Measurements from ENCODE around the gene GPR61. TPM values are rescaled to one million over a fixed set of nuclear protein-coding genes. Genes with fewer than 3 reads are reported as not detected.

GPR61 gene
- total RNA-seq, 2 experiments from 2014 or later, result 0.53 TPM; not detected in 1

GRCh38 chr1:109592916-109593315 is 53.2 kb downstream of the GPR61 start:
- H3K36me3 Mint-ChIP-seq (ENCODE audit: low read depth), result peaks cover 64% of the 10 kb centered on the region
- CTCF ChIA-PET, result interaction anchor here (1.2 kb wide), 1 partner anchor 9 kb away, joined by 3 read pairs; no protein-coding TSS in a partner anchor
- H3K27me3 Mint-ChIP-seq, result no peaks in the 10 kb centered on the region
- H3K9me3 Mint-ChIP-seq, result no peaks in the 10 kb centered on the region
- peaks cover 2% of the 10 kb centered on the region for H3K4me1 Mint-ChIP-seq
- no peak overlapping the region for H3K27ac Mint-ChIP-seq
- H3K4me3 Mint-ChIP-seq, result no peak overlapping the region
- DNase-seq, result no peak
- POLR2A ChIA-PET, result interaction anchor here (1.5 kb wide), 1 partner anchor 44 kb away, joined by 7 read pairs; the partner anchor contains the start of gene GNAI3

GRCh38 chr1:109595531-109595930 is 55.9 kb downstream of the GPR61 start:
- no peaks in the 10 kb centered on the region for H3K9me3 Mint-ChIP-seq
- no peak overlapping the region for H3K4me3 Mint-ChIP-seq
- no peak for DNase-seq
- peaks cover 2% of the 10 kb centered on the region for H3K4me1 Mint-ChIP-seq
- CTCF ChIA-PET, result interaction anchor here (1.5 kb wide), 1 partner anchor 49 kb away, joined by 4 read pairs; no protein-coding TSS in a partner anchor
- POLR2A ChIA-PET, result interaction anchor here (0.6 to 2.0 kb wide), 2 partner anchors 47 to 378 kb away, joined by 3 to 6 read pairs; partner anchors contain the start of gene GNAI3
- H3K36me3 Mint-ChIP-seq (ENCODE audit: low read depth), result peaks cover 63% of the 10 kb centered on the region
- no peaks in the 10 kb centered on the region for H3K27me3 Mint-ChIP-seq
- H3K27ac Mint-ChIP-seq, result no peak overlapping the region

Other genes starting within 250 kb of the GPR61 start
- gene MYBPHL, start 232.9 kb upstream of the GPR61 start, total RNA-seq, result not detected
- 1 to 10 TPM; 3.2 to 4.5 TPM for gene SORT1, start 142.0 kb upstream of the GPR61 start, total RNA-seq
- 100 to 1,000 TPM; 170 to 189 TPM for gene PSMA5, start 113.4 kb upstream of the GPR61 start, total RNA-seq
- gene SYPL2, start 73.3 kb upstream of the GPR61 start, total RNA-seq, result not detected
- gene ATXN7L2, start 56.0 kb upstream of the GPR61 start, total RNA-seq, result 1 to 10 TPM; 7.0 to 7.6 TPM
- gene CYB561D1, start 45.8 kb upstream of the GPR61 start, total RNA-seq, result 10 to 100 TPM; 19.5 to 21.4 TPM
- 1 to 10 TPM; 1.2 to 1.3 TPM for gene AMIGO1, start 30.1 kb upstream of the GPR61 start, total RNA-seq
- gene GNAI3, start 8.7 kb downstream of the GPR61 start, total RNA-seq, result 1 to 10 TPM; 9.4 to 9.6 TPM
- gene GNAT2, start 79.7 kb downstream of the GPR61 start, total RNA-seq, result not detected
- gene AMPD2, start 80.0 kb downstream of the GPR61 start, total RNA-seq, result 100 to 1,000 TPM; 110 to 122 TPM
- gene GSTM4, start 116.2 kb downstream of the GPR61 start, total RNA-seq, result 10 to 100 TPM; 10.4 to 14.3 TPM
- gene GSTM2, start 128.2 kb downstream of the GPR61 start, total RNA-seq, result 10 to 100 TPM; 15.9 to 17.6 TPM
- gene GSTM1, start 147.9 kb downstream of the GPR61 start, total RNA-seq, result not detected
- gene GSTM5, start 172.4 kb downstream of the GPR61 start, total RNA-seq, result not detected
- gene GSTM3, start 201.2 kb downstream of the GPR61 start, total RNA-seq, result under 1 TPM; 0.23 to 0.95 TPM
- not detected for gene EPS8L3, start 224.1 kb downstream of the GPR61 start, total RNA-seq

Measured in activated CD4-positive, alpha-beta memory T cell treated with anti-CD3 and anti-CD28 coated beads, Interleukin-2, amount 10 ng/mL, durations not matched to agents 7 days and 5 days (primary cell).